Stimulated activated CD4-positive, alpha-beta T cell treated with anti-CD3 and anti-CD28 coated beads, Interleukin-1b, Interleukin-23, amount 100 ng/mL, for 48 hours (primary cell): ENCODE measurements around the gene HGFAC.
A peak's percentile ranks its signal among the peaks of the same experiment; 100 is the strongest.

ENCODE experiments used
- DNase-seq: peaks from one replicate; pipeline ENCODE4 v3.0.0-alpha.2; 2020

Gene HGFAC

GRCh38 chr4:3476936-3477749 lies 35.4 kb downstream of the HGFAC start:
- no peak for DNase-seq

DNA sequence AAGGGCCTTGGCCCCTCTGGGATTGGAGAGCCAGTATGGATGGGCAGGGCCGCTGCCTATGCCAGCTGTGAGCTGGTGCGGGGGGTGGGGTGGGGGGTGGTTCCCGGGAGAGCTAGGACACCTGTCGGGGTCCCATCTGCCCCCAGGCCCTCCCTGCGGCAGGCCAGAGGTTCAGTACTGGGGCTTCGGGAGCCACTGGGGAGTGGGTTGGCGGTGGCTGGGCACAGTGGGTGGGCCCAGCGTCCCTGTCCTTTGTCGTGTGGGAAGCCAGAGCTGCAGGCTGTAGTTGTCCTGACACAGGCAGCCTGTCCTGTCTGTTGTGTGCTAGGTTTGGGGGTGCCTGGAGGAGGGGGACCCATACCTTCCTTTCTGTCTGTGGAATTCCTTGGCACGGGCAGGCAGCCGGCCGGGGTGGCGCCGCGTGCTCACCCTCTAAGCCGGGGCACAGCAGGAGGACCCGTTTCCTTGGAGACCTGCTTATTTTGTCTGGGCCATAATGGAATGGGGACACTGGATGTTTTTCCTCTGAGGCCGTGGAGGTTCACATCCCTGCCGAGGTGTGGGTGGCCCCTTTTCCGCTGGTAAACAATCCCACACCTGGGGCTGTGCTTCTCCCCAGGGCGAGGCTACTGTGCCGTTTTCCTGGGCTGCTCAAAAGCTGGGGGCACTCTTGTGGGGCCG lies 36.1 kb downstream of the HGFAC start:
- no peak for DNase-seq

DNA sequence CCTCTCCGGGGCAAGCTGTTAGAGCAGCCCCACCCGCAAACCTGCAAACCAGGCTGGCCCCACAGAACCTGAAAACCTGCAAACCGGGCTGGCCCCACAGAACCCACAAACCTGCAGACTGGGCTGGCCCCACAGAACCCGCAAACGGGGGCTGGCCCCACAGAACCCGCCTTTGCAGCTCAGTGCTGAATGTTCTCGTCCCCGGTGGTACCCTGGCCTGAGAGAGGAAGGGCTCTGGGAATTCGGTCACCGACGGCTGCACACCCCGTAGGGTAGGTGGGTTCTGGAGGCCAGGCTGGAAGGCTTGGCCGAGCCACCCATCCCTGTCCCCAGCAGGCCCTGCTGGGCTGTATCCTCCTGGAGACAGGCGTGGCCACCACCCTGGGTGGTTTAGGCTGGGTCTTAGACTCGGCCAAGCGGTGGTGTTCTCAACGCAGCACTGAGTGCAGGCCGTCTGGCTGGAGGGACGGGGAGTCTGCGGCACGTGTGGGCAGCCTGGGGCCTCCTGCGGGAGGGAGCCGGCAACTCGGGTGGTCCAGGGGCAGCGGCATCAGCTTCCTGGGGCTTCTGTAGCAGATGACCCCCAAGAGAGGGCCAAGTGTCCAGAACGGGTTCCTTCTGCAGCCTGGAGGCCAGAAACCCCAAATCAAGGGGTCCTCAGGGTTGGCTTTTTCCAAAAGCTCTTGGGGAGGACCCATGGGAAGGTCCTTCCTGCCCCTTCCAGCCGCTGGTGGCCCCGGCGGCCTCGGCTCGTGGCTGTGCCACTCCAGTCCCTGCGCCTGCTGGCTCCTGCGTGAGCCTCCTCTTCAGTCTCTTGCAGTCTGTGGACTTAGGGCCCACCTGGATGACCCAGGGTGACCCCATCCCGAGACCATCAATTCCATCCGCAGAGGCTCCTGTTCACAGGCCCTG lies 36.9 kb downstream of the HGFAC start:
- DNase-seq: no peak

- DNase-seq: no peak
Measured at GRCh38 chr4:3479358-3480101, 37.8 kb downstream of the HGFAC start.

DNA sequence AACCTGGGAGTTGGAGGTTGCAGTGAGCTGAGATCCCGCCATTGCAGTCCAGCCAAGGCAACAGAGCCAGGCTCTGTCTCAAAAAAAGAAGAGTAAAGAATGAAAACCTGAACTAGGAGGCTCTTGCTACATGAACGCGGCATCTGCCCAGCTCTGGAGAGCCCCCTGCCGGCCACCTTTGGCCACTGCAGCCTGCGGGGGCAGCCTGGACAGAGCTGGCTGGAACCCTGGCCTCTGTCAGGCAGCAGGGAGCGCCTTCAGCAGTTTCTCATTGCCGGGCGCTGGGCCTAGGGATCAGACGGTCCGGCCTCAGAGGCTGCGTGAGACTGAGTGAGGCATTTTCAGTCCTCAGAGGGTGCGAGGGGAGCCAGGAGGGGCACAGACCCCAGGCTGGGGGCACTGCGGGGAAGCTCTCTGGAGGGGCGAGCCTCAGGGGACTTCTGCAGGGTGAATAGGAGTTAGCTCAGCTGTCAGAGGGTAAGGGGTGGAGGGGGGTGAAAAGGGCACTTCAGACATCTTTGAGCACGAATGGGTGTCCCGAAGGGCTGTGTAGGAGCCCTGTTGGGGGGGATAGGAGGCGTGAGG lies 38.9 kb downstream of the HGFAC start:
- DNase-seq: peak; percentile 75

DNA sequence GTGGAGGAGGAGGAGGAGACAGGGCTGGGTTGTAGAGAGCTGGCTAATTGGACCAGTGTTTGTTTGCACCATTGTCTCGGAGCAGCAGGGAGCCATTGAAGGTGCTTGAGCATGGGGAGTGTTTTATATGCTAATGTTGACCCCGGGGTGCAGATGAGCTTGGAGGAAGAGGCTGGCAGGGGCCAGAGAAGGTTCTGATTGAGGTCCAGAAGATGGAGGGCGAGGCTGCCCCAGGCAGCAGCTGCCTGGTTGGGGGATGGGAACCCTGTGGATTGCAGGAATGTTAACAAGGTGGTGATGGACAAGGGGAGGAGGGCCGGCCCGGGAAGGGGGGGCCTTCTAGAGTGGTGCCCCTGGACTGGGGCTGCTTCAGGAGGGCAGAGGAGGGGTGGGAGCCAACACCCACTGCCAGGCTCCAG lies 39.4 kb downstream of the HGFAC start:
- DNase-seq: no peak

DNA sequence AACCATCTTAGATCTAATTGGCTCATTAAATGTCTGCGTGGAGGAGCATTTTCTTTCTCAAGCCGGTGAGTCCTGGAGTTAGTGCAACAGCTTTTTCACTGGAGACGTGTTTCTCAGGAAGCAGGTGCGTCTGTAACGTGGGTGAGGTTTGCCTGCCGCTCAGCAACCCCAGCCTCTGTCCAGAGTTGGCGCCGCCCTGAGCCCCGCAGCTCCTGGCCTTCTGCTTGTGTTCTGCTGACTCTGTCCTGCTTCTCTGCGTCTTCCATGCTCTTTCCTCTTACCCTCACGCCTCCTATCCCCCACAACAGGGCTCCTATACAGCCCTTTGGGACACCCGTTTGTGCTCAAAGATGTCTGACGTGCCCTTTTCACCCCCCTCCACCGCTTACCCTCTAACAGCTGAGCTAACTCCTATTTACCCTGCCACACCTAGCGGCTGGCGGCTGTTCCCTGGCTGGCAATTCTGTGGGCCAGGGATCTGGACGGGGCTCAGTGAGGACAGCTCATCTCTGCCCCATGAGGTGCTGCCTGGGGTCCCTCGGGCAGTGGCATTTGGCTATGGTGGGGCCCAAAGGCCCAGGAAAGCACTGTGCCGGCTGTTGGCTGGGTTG lies 40.1 kb downstream of the HGFAC start:
- DNase-seq: no peak

DNA sequence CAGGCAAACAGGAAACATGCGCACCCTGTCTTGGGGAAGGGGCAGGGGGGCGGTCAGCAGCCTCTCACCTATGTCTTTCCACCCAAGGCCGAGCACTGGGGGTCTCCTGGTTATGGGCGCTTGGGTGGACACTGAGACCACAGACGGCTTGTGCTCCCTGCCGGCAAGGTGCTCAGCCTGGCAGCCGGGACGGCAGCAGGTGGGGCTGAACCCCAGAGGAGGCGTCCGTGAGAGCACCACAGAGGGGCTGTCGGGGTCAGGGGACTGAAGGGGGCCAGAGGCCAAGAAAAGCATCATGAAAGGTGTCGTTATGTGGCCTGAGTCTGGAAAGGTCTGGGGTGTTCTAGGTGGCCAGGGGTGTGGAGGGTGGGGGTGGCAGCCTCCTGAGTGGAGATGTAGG lies 40.9 kb downstream of the HGFAC start:
- no peak for DNase-seq

GRCh38 chr4:3483471-3483921 lies 41.7 kb downstream of the HGFAC start:
- no peak for DNase-seq

DNA sequence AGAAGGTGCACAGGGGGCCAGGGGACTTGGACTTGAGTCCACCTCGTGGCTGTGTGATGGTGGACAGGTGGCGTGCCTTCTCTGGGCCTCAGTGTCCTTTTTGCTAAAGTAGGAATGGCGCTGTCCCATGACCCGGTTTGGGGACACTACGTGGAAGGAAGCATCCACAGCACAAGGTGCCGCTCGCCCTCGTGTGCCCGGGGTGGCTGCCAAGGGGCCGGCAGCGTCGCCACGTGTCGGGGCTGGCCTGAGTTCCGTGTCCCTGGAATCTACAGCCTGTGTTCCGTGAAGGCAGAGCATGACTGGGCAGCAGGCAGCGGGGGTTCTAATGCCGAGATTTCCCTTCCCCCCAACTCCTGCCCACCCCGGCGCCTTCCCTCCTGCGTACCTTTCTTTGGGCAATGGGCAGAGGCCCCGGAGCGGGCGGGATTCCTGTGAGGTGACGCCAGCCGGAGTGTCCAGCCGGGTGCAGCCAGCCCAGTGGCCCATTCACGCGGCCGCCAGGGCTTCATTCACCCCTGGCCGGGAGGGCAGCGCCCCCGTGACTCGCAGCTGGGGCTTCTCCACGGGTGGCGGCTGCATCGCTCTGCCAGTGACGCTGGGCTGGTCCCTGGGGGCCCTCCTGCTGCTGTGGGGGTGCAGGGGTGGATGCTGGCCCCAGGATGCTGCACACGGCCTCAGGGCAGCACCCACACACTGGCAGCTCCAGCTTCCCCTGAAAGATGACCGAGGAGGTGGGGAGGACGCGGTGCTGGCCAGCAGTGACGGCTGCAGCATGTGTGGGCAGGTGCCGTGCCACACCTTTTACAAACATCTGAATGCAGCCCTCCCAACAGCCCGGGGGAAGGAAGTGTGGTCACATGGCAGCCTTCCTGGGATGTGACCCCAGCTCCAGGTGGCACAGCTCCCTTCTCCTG lies 42.5 kb downstream of the HGFAC start:
- no peak for DNase-seq

GRCh38 chr4:3485011-3485791 lies 43.4 kb downstream of the HGFAC start:
- DNase-seq: no peak

- DNase-seq: no peak
Measured at GRCh38 chr4:3485886-3486540, 44.2 kb downstream of the HGFAC start.

GRCh38 chr4:3486541-3487540 lies 45.1 kb downstream of the HGFAC start:
- no peak for DNase-seq

- DNase-seq: no peak
Measured at GRCh38 chr4:3487861-3488260, 46.1 kb downstream of the HGFAC start.

DNA sequence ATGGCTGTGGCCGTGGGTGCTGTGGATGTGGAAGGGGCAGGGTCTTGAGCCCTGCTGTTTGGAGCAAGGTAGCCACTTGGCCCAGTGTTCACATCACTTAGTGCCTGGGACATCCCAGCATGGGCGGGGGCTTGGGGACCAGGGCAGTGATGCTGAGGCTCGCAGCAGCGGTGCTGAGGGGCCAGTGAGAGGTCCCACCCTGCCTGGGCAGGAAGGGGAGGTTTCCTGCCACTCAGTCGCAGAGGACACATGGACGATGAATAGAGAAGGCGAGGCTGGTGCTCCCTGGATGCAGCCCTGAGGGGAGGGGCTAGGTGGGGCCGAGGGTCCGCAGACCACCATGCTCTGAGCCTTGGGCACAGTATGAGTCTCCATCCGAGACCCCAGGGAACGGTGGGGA lies 47.1 kb downstream of the HGFAC start:
- DNase-seq: no peak

DNA sequence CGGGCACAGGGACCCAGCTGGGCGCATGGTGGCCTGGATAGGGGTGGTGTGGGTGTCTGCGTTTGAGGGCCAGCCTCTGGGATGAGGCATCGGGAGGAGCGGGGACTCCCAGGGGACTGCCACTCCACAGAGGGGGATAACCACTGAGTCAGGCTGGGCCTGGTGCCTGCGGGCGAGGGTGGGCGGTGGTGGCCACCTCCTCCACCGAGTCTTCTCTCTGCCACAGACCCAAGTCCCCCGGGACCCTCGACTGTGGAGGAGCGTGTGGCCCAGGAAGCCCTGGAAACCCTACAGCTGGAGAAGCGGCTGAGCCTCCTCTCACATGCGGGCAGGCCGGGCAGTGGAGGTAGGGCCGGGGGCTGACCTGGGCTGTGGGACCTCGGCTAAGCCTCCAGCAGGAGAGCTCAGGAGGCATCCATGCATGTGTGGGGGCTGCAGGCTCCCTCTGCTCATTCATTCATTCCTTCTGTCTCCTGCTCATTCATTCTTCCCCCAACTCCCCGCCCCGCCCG lies 47.7 kb downstream of the HGFAC start:
- DNase-seq: no peak

DNA sequence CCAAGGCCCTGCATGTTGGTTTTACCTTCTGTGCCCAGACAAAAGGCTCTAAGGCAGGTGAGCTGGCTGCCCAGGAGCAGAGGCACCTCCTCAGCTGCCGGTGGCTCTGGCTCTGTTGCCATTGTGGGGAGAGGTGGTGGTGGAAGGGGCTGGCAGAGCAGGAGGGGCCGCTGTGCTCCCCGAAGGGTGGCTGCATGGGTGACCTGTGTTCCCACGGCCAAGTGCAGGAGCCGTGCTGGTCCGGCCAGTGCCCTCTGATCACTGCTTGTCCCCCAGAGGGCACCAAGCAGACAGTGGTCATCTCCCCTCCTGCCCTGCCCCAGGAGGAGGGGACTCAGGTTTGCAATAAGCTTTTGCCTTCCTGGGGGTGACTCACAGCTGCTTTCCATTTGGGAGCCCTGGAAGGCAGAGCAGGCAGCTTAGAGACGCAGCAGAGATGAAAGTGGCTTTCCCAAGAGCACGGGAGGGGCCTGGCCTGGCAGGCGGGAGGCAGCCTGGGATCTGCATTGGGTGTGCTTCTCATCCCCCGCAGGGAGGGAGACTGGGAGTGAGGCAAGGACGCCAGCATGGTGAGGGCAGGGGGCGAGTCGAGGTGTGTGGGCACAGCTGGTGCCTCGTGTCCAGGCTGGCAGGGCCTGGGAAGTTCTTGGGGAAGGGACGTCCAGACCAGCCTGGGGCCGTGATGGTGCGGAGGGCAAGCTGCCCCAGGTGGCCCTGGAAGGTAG lies 50.1 kb downstream of the HGFAC start:
- DNase-seq: no peak
